Measurements from ENCODE around the gene ATG4B.

- TF ChIP-seq POLR2A (IDR thresholded peaks at IDR 0.05) (no peak), CTCF (IDR thresholded peaks at IDR 0.05) (no peak), EP300 (IDR thresholded peaks at IDR 0.05) (no peak)
Measured at GRCh38 chr2:241672243-241673188, 35.0 kb downstream of the ATG4B start.
